ENCODE measurements around the gene TBL1X. TPM values are rescaled to one million over a fixed set of nuclear protein-coding genes. Genes with fewer than 3 reads are reported as not detected.

Gene TBL1X
- total and polyA plus RNA-seq, 2 of the 4 experiments (the other 2 are of a cell fraction) = 16.2 to 20.8 TPM

- Histone ChIP-seq H3K23ac (ENCODE audit: low read depth, low read length) (no peak overlapping the region), H3K4me1 (ENCODE audit: control insufficient read depth, insufficient read depth, low read length) (no peaks in the 10 kb centered on the region; the same call in 1 of the 2 replicates), H3K36me3 (ENCODE audit: control insufficient read depth, insufficient read depth, low read length) (no peaks in the 10 kb centered on the region), H4K8ac (ENCODE audit: low read depth in 2 of 2, low read length in 2 of 2) (no peak overlapping the region), H3K56ac (ENCODE audit: extremely low read depth, insufficient read depth, low read length) (no peak overlapping the region), H3K9me3 (ENCODE audit: control insufficient read depth, insufficient read depth, low read length) (no peaks in the 10 kb centered on the region; the same call in 1 of the 2 replicates), H3K9me1 (ENCODE audit: insufficient read depth, low read length) (no peaks in the 10 kb centered on the region), H3K4me2 (ENCODE audit: low read depth, low read length) (no peak overlapping the region), H2BK120ac (ENCODE audit: low read depth, low read length) (no peak overlapping the region), H3K14ac (replicated peaks; ENCODE audit: low read depth, low read length) (no peak overlapping the region), H4K91ac (ENCODE audit: insufficient read depth, low read depth, low read length) (no peak overlapping the region), H4K5ac (ENCODE audit: low read depth, low read length) (no peak overlapping the region), H2AK9ac (replicated peaks; ENCODE audit: low read depth, low read length, poor library complexity) (no peak overlapping the region), H3K9ac (ENCODE audit: low read depth, low read length) (no peak overlapping the region), H3K4me3 (ENCODE audit: insufficient read depth, low read depth, low read length) (no peak overlapping the region), H3K27me3 (ENCODE audit: control insufficient read depth, insufficient read depth, low read length) (no peaks in the 10 kb centered on the region), H4K20me1 (ENCODE audit: insufficient read depth, low read length) (no peaks in the 10 kb centered on the region), H2AK5ac (ENCODE audit: low read depth, low read length) (no peak overlapping the region), H2BK5ac (ENCODE audit: low read depth, low read length, poor library complexity, severe bottlenecking) (no peak overlapping the region), H2BK15ac (ENCODE audit: low read depth, low read length) (no peak overlapping the region), H3K27ac (ENCODE audit: insufficient read depth, low read length) (no peak overlapping the region), H3K4ac (ENCODE audit: low read depth, low read length) (no peak overlapping the region), H3K18ac (ENCODE audit: low read depth, low read length) (no peak overlapping the region), H3K79me1 (ENCODE audit: low read depth in 1 of 2, low read length in 2 of 2) (no peaks in the 10 kb centered on the region), H2AFZ (replicated peaks; ENCODE audit: low read length, poor library complexity) (no peak overlapping the region), H2BK20ac (ENCODE audit: low read depth, low read length) (no peak overlapping the region)
- DNase-seq (no peak), ATAC-seq (ENCODE audit: low read depth) (no peak)
- dilution Hi-C loops (cut with HindIII; ENCODE audit: low sequenced_read_pairs, unreplicated experiment) = no loop called here
- intact Hi-C loops (cut with micrococcal nuclease) = no loop called here
- ChIA-PET POLR2A (ENCODE audit: unreplicated experiment) (no interaction called here), CTCF (no interaction called here)
- WGBS, 2 experiments (ENCODE audit: extremely low coverage in 2 of 2, insufficient read length in 1 of 2) = no CpG with 5 or more reads among the region's 3 CpGs
- in situ Hi-C loops (cut with MboI; ENCODE audit: low sequenced_read_pairs) = no loop called here
- BruUV-seq (replicated peaks) = no TSS peak
- TF ChIP-seq BHLHE40 (IDR thresholded peaks at IDR 0.05; ENCODE audit: low read depth, low read length) (no peak), MAFK (IDR thresholded peaks at IDR 0.05; ENCODE audit: low read depth, low read length) (no peak), CTCF (conservative IDR thresholded peaks at IDR 0.05; ENCODE audit: low read depth, low read length) (no peak), RCOR1 (IDR thresholded peaks at IDR 0.05; ENCODE audit: insufficient replicate concordance, low read length) (no peak), SMC3 (IDR thresholded peaks at IDR 0.05; ENCODE audit: low read depth, low read length) (no peak), USF2 (IDR thresholded peaks at IDR 0.05; ENCODE audit: low read depth, low read length) (no peak)
These were observed 31.3 kb upstream of the TBL1X start for GRCh38 chrX:9433596-9433995.

Data from IMR-90 (cell line).